ENCODE results near the gene MZF1.

GRCh38 chr19:58535857-58536256, 37.3 kb downstream of the MZF1 start:
- TF ChIP-seq EGR1 (IDR thresholded peaks at IDR 0.05) (no peak), RAD21 (IDR thresholded peaks at IDR 0.05; ENCODE audit: low read depth) (no peak), EP300 (IDR thresholded peaks at IDR 0.05; ENCODE audit: borderline replicate concordance) (no peak)

Data from Ishikawa (cell line).